ENCODE results near the gene GNG7.
A peak's percentile ranks its signal among the peaks of the same experiment; 100 is the strongest.
"Not testable (repeated sequence)": the region's sequence is repeated elsewhere in the genome, so short reads cannot be mapped to it uniquely, and the experiment has no call there.

GNG7 gene

GRCh38 chr19:2622371-2622961, 80.0 kb downstream of the GNG7 start:
- peak; percentile 95 for FAIRE-seq
- DNase-seq (ENCODE audit: insufficient read length) = not testable (repeated sequence)
- TF ChIP-seq POLR2A (IDR thresholded peaks at IDR 0.05; ENCODE audit: low read depth, low read length) = 0 out of 2 replicates have a peak, but pooled peaks have one; percentile 26

DNA sequence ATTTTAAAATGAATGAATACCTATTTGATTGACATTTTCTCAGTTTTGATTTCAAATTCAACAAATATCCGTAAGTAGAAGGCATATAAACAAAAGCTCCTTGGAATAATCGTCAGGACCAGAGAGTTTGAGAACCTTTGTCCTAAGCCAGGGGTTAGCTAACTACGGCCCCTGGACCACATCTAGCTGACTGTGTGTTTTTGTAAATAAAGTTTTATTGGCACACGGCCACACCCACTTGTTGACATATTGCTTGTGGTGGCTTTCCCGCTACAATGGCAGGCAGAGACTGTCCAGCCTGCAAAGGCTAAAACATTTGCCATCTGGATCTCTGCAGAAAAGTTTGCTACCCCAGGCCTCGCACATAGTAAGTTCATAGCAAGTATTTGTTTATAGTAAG, 83.4 kb downstream of the GNG7 start:
- TF ChIP-seq TAF1 (IDR thresholded peaks at IDR 0.05; ENCODE audit: borderline replicate concordance, low read depth, low read length) (no peak), POLR2AphosphoS5 (IDR thresholded peaks at IDR 0.05; ENCODE audit: low read depth, low read length) (no peak), POLR2A (IDR thresholded peaks at IDR 0.05; ENCODE audit: low read depth, low read length) (no peak)
- DNase-seq (ENCODE audit: insufficient read length) = no peak
- FAIRE-seq = peak; percentile 46

- FAIRE-seq = peak; percentile 38
- no peak for DNase-seq (ENCODE audit: insufficient read length)
- TF ChIP-seq TAF1 (IDR thresholded peaks at IDR 0.05; ENCODE audit: borderline replicate concordance, low read depth, low read length) (no peak), POLR2AphosphoS5 (IDR thresholded peaks at IDR 0.05; ENCODE audit: low read depth, low read length) (no peak), POLR2A (IDR thresholded peaks at IDR 0.05; ENCODE audit: low read depth, low read length) (no peak)
Observed at GRCh38 chr19:2618611-2619010, 83.9 kb downstream of the GNG7 start.

DNA sequence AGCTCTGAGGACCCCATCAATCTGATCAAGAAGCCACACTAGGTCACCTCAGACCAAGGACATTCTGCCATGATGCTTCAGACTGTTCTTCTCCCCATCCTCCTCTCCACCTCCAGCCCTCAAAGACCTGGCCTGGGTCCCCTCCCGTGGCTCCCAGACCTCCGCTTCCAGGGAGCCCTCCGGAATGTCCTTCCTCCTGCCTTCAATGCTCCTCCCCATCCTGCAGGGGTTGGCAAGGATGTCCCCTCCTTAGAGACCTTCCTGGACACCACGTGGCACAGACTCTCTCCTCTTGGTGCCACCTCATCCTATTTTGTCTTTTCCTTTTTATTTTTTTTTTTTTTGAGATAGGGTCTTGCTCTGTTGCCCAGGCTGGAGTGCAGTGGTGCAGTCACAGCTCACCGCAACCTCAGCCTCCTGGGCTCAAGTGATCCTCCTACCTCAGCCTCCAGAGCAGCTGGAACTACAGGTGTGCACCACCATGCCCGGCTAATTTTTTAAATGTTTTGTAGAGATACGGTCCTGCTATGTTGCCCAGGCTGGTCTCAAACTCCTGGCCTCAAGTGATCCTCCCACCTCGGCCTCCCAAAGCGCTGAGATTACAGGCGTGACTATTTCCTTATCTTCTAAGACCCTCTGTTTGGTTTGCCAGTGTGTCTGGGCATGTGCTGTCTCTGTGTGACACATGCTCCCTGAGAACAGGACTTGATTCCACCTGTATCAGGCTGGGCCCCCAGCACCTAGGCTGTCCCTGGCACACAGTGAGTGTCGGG, 84.9 kb downstream of the GNG7 start:
- no peak for DNase-seq (ENCODE audit: insufficient read length)
- TF ChIP-seq POLR2AphosphoS5 (IDR thresholded peaks at IDR 0.05; ENCODE audit: low read depth, low read length) = no peak
- TF ChIP-seq POLR2A (IDR thresholded peaks at IDR 0.05; ENCODE audit: low read depth, low read length) = no peak
- TF ChIP-seq TAF1 (IDR thresholded peaks at IDR 0.05; ENCODE audit: borderline replicate concordance, low read depth, low read length) = no peak
- FAIRE-seq = no peak

DNA sequence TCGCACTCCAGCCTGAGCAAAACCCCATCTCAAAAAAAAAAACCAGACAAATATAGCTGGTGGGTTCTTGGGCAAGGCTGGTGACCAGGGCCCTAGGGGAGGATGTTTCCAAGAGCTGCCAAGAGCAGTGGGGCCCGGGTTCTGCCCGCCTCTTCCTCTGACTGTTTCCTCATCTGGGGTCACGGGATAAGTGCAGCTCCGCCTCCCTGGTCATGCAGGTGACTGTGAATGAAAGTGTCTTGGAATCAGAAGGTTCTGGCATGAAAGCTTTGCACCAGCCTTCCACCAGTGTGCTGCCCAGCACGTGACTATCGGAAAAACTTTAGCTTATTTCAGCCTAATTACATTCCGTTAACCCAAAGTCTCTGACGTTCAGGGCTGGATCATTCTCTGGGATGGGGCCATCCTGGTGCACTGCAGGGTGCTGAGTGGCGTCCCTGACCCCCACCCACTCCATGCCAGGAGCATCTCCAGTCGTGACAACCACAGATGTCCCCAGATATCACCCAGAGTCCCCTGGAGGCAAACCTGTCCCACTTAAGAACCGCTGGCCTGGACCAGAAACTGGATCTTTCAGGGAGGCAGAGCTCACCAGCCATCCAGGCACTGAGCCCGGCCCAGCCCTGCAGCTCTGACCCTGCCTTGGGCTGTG, 85.6 kb downstream of the GNG7 start:
- TF ChIP-seq TAF1 (IDR thresholded peaks at IDR 0.05; ENCODE audit: borderline replicate concordance, low read depth, low read length) (no peak), POLR2AphosphoS5 (IDR thresholded peaks at IDR 0.05; ENCODE audit: low read depth, low read length) (no peak), POLR2A (IDR thresholded peaks at IDR 0.05; ENCODE audit: low read depth, low read length) (no peak)
- FAIRE-seq (peak; percentile 62), DNase-seq (ENCODE audit: insufficient read length) (no peak)

GRCh38 chr19:2615782-2616181, 86.7 kb downstream of the GNG7 start:
- FAIRE-seq (no peak), DNase-seq (ENCODE audit: insufficient read length) (no peak)
- TF ChIP-seq POLR2AphosphoS5 (IDR thresholded peaks at IDR 0.05; ENCODE audit: low read depth, low read length) (no peak), TAF1 (IDR thresholded peaks at IDR 0.05; ENCODE audit: borderline replicate concordance, low read depth, low read length) (no peak), POLR2A (IDR thresholded peaks at IDR 0.05; ENCODE audit: low read depth, low read length) (no peak)

- TF ChIP-seq POLR2A (IDR thresholded peaks at IDR 0.05; ENCODE audit: low read depth, low read length) = no peak
- no peak for TF ChIP-seq POLR2AphosphoS5 (IDR thresholded peaks at IDR 0.05; ENCODE audit: low read depth, low read length)
- TF ChIP-seq TAF1 (IDR thresholded peaks at IDR 0.05; ENCODE audit: borderline replicate concordance, low read depth, low read length) = no peak
- DNase-seq (ENCODE audit: insufficient read length) (no peak), FAIRE-seq (peak; percentile 95)
Observed at GRCh38 chr19:2613507-2614295, 88.8 kb downstream of the GNG7 start.

GRCh38 chr19:2612619-2613249, 89.8 kb downstream of the GNG7 start:
- DNase-seq (ENCODE audit: insufficient read length) (no peak), FAIRE-seq (peak; percentile 42)
- no peak for TF ChIP-seq TAF1 (IDR thresholded peaks at IDR 0.05; ENCODE audit: borderline replicate concordance, low read depth, low read length)
- TF ChIP-seq POLR2A (IDR thresholded peaks at IDR 0.05; ENCODE audit: low read depth, low read length) = no peak
- TF ChIP-seq POLR2AphosphoS5 (IDR thresholded peaks at IDR 0.05; ENCODE audit: low read depth, low read length) = no peak

- DNase-seq (ENCODE audit: insufficient read length) (no peak), FAIRE-seq (no peak)
- TF ChIP-seq POLR2AphosphoS5 (IDR thresholded peaks at IDR 0.05; ENCODE audit: low read depth, low read length) = no peak
- TF ChIP-seq TAF1 (IDR thresholded peaks at IDR 0.05; ENCODE audit: borderline replicate concordance, low read depth, low read length) = no peak
- TF ChIP-seq POLR2A (IDR thresholded peaks at IDR 0.05; ENCODE audit: low read depth, low read length) = no peak
Observed at GRCh38 chr19:2611483-2612464, 90.7 kb downstream of the GNG7 start.
